HEK293 (cell line): ENCODE data around the gene VPS51.

Source experiments
- CTCF ChIA-PET: fragments of 350-600 bp; formaldehyde crosslinking; extraction: SDS; loops from one replicate; lab custom pipeline; 2021; ENCODE audit warnings: antibody characterized with exemption; lab: Yijun Ruan, JAX
- POLR2A ChIA-PET: fragments of 300-600 bp; formaldehyde crosslinking; extraction: SDS; loops from one replicate; lab custom pipeline; 2020; ENCODE audit warnings: antibody characterized with exemption, inconsistent platforms; lab: Yijun Ruan, JAX
- H3K27ac ChIP-seq: fragments of 200-500 bp; sonication (Bioruptor generic); 2 replicates; pipeline ENCODE4 v1.5.1; 2014; ENCODE audit warnings: low read depth, low read length, control low read depth, inconsistent platforms; ENCODE audit errors: extremely low read depth
- H3K36me3 ChIP-seq, 2 experiments: fragments of 200-500 bp in 1 of 2; sonication (Bioruptor generic) in 1 of 2; 1 replicate in 1 of 2; 2 replicates in 1 of 2; pipeline ENCODE4 v1.5.1; 2014 to 2017; ENCODE audit warnings: inconsistent platforms in 2 of 2, low read length in 2 of 2; ENCODE audit not compliant: control insufficient read depth in 2 of 2, insufficient read depth in 1 of 2
- H3K4me1 ChIP-seq: fragments of 200-500 bp; sonication (Bioruptor generic); 2 replicates; pipeline ENCODE4 v1.5.1; 2014; ENCODE audit warnings: mild to moderate bottlenecking, low read length, inconsistent platforms; ENCODE audit not compliant: control insufficient read depth, insufficient read depth
- H3K4me3 ChIP-seq: 2 replicates; pipeline ENCODE4 v1.5.1; 2011; ENCODE audit warnings: low read depth, mild to moderate bottlenecking, control low read depth, low read length, moderate library complexity
- H3K9me3 ChIP-seq: fragments of 200-500 bp; sonication (Bioruptor generic); 2 replicates; pipeline ENCODE4 v1.5.1; 2014; ENCODE audit warnings: low read depth, low read length, inconsistent platforms; ENCODE audit not compliant: control insufficient read depth, insufficient read depth
- EGR2 ChIP-seq: fragments of 450-650 bp; formaldehyde crosslinking; IDR thresholded peaks from 2 replicates; pipeline ENCODE4 v1.5.1; 2016; ENCODE audit warnings: low read depth, missing biosample characterization, missing genetic modification characterization
- GFI1B ChIP-seq: fragments of 450-650 bp; formaldehyde crosslinking; IDR thresholded peaks from 2 replicates; pipeline ENCODE4 v1.5.1; 2016; ENCODE audit warnings: missing biosample characterization, missing genetic modification characterization
- OSR2 ChIP-seq: fragments of 450-650 bp; formaldehyde crosslinking; IDR thresholded peaks from 2 replicates; pipeline ENCODE4 v1.5.1; 2016; ENCODE audit warnings: missing biosample characterization, missing genetic modification characterization
- OVOL3 ChIP-seq: fragments of 450-650 bp; formaldehyde crosslinking; IDR thresholded peaks from 2 replicates; pipeline ENCODE4 v1.5.1; 2016; ENCODE audit warnings: missing biosample characterization, missing genetic modification characterization
- ZNF24 ChIP-seq: fragments of 450-650 bp; formaldehyde crosslinking; IDR thresholded peaks from 2 replicates; pipeline ENCODE4 v1.5.1; 2016; ENCODE audit warnings: missing biosample characterization, missing genetic modification characterization
- ZNF311 ChIP-seq: fragments of 450-650 bp; formaldehyde crosslinking; IDR thresholded peaks from 2 replicates; pipeline ENCODE4 v1.5.1; 2017; ENCODE audit warnings: missing biosample characterization, missing genetic modification characterization, borderline replicate concordance
- ZNF366 ChIP-seq: fragments of 450-650 bp; formaldehyde crosslinking; conservative IDR thresholded peaks from 2 replicates; pipeline ENCODE4 v1.5.1; 2016; ENCODE audit warnings: missing biosample characterization, missing genetic modification characterization
- ZNF610 ChIP-seq: fragments of 450-650 bp; formaldehyde crosslinking; IDR thresholded peaks from 2 replicates; pipeline ENCODE4 v1.5.1; 2016; ENCODE audit warnings: missing biosample characterization, missing genetic modification characterization, borderline replicate concordance
- ZNF623 ChIP-seq: fragments of 450-650 bp; formaldehyde crosslinking; IDR thresholded peaks from 2 replicates; pipeline ENCODE4 v1.5.1; 2016; ENCODE audit warnings: missing biosample characterization, missing genetic modification characterization
- ZNF654 ChIP-seq: fragments of 450-650 bp; formaldehyde crosslinking; IDR thresholded peaks from 2 replicates; pipeline ENCODE4 v1.5.1; 2016; ENCODE audit warnings: low read depth, missing biosample characterization, missing genetic modification characterization
- ZNF660 ChIP-seq: fragments of 450-650 bp; IDR thresholded peaks from 2 replicates; pipeline ENCODE4 v1.5.1; 2018; ENCODE audit warnings: missing biosample characterization, mild to moderate bottlenecking, missing genetic modification characterization
- ZSCAN30 ChIP-seq: fragments of 450-650 bp; IDR thresholded peaks from 2 replicates; pipeline ENCODE4 v1.5.1; 2018; ENCODE audit warnings: missing biosample characterization, mild to moderate bottlenecking, missing genetic modification characterization, moderate library complexity
- TF ChIP-seq, protein P1 (sequence below): fragments of 450-650 bp; formaldehyde crosslinking; IDR thresholded peaks from 2 replicates; pipeline ENCODE4 v1.5.1; 2016; ENCODE audit warnings: missing biosample characterization, missing genetic modification characterization
- TF ChIP-seq, protein P2 (sequence below): fragments of 450-650 bp; formaldehyde crosslinking; IDR thresholded peaks from 2 replicates; pipeline ENCODE4 v1.5.1; 2017; ENCODE audit warnings: missing biosample characterization, missing genetic modification characterization

The VPS51 gene

DNA sequence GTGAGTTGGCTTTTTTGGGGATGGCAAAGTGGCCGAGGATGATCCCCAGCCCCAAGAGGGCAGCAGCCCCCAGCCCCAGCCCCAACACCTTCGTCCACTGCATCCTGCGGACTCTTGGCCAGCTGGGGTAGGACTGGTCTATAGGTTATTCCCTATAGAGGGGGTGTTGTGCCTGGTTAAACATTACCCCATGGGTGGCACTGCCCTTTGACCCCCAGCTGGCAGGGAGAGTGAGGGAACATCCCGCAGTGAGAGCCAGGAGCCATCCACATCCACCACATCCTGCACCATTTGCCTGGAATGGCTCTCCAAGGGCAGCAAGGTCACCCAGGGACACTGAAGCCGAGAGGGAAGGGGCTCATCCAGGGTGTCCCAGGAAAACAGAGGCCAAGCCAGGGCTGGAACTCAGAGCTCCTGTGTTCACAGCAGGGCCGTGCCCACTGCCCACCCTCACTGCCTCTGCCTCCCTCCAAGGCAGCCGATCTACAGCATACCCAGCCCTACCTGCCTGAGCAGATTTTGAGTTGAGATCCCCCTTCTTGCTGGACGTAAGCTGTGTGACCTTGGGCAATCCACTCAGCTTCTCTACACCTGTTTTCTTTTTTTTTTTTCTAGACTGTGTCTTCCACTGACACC lies 37.5 kb upstream of the VPS51 start, which contains the start of gene NAALADL1:
Gene NAALADL1 (minus strand): TSS at position 135 of the 636 bp plus-strand sequence. CDS start 32 bp downstream, at position 103.
- CTCF ChIA-PET = interaction anchor here (0.5 to 1.7 kb wide), 5 partner anchors 13 to 530 kb away, joined by 3 to 6 read pairs (median 4); no protein-coding TSS in a partner anchor
- no peaks in the 10 kb centered on the region for H3K9me3 ChIP-seq
- H3K27ac ChIP-seq = no peak within 1 kb of the TSS
- POLR2A ChIA-PET = no interaction called here
- no peaks in the 10 kb centered on the region for H3K36me3 ChIP-seq
- TF ChIP-seq OSR2 (tag by site-specific recombination) (no peak), ZNF610 (tag by site-specific recombination) (no peak), ZNF660 (tag by site-specific recombination) (no peak)
- TF ChIP-seq, protein P1, sequence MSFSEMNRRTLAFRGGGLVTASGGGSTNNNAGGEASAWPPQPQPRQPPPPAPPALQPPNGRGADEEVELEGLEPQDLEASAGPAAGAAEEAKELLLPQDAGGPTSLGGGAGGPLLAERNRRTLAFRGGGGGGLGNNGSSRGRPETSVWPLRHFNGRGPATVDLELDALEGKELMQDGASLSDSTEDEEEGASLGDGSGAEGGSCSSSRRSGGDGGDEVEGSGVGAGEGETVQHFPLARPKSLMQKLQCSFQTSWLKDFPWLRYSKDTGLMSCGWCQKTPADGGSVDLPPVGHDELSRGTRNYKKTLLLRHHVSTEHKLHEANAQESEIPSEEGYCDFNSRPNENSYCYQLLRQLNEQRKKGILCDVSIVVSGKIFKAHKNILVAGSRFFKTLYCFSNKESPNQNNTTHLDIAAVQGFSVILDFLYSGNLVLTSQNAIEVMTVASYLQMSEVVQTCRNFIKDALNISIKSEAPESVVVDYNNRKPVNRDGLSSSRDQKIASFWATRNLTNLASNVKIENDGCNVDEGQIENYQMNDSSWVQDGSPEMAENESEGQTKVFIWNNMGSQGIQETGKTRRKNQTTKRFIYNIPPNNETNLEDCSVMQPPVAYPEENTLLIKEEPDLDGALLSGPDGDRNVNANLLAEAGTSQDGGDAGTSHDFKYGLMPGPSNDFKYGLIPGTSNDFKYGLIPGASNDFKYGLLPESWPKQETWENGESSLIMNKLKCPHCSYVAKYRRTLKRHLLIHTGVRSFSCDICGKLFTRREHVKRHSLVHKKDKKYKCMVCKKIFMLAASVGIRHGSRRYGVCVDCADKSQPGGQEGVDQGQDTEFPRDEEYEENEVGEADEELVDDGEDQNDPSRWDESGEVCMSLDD = no peak
- H3K4me3 ChIP-seq = no peak within 1 kb of the TSS
- no peaks in the 10 kb centered on the region for H3K4me1 ChIP-seq

DNA sequence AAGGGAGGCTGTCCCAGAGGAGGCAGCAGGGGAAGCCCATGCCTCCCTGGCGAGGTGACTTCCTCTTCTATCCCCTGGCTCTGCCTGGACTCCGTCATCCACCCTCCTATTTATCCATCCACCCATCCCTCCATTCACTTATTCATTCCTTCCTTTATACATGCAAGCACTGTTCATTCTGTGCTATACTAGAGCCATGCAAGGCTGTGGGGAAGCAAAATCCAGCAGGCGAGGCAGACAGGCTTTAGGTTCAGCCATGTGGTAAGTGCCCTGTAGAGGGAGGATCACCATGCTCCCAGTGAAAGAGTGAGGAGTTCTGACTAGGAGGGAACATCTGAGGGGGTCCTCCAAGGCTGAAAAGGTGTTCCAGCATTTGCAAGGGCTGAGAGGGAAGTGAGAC lies 36.5 kb upstream of the VPS51 start:
- Histone ChIP-seq H3K4me3 (no peak overlapping the region), H3K9me3 (no peaks in the 10 kb centered on the region), H3K27ac (no peak overlapping the region), H3K4me1 (no peaks in the 10 kb centered on the region), H3K36me3 (no peaks in the 10 kb centered on the region)
- no peak for TF ChIP-seq ZNF311
- peak; percentile 50; the same call in 1 of the 2 replicates for TF ChIP-seq ZNF366 (tag by site-specific recombination)
- CTCF ChIA-PET = interaction anchor here (1.6 to 1.7 kb wide), 2 partner anchors 14 to 19 kb away, joined by 4 to 6 read pairs; no protein-coding TSS in a partner anchor
- POLR2A ChIA-PET = no interaction called here

DNA sequence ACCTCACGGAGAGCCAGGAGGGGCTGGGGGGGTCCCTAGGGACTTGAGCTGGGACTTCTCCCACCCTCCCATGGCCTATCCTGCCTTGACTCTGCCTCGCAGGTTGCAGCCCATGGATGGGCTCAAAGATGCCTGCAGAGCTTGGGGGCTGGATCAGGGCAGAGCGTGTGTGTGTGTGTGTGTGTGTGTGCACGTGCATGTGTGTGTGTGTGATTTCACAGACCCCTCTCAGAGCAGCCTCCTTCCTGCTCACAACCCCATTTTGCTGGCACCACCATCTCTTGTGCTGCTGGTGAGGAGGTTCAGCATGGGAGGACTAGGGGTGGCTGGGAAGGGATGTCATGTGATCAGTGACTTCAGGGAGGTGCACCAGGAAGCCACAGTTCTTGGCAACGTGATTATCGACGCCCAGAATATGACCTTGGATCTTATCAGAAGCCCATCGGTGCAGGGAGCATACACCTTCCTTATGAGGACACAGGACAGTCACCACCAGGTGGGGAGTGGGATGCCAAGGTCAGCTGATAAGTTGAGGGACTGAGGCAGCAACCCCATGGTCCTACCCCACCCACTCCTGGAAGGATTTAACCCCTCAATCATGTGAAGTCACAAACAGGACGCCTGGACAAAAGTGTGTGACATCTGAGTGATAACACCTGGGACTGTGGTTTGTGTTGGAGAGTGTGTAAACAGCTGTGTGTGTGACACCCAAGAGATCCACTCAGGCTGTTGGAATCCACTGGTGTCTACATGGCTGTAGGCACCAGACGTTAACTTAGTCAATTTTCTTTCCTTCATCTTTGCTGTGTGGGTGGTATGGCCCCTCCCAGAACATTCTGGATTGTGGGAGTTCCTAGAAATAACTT lies 35.8 kb upstream of the VPS51 start:
- TF ChIP-seq ZNF24 (tag by site-specific recombination) = no peak
- TF ChIP-seq, protein P2, sequence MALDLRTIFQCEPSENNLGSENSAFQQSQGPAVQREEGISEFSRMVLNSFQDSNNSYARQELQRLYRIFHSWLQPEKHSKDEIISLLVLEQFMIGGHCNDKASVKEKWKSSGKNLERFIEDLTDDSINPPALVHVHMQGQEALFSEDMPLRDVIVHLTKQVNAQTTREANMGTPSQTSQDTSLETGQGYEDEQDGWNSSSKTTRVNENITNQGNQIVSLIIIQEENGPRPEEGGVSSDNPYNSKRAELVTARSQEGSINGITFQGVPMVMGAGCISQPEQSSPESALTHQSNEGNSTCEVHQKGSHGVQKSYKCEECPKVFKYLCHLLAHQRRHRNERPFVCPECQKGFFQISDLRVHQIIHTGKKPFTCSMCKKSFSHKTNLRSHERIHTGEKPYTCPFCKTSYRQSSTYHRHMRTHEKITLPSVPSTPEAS = peak; percentile 40
- Histone ChIP-seq H3K9me3 (no peaks in the 10 kb centered on the region), H3K4me1 (no peaks in the 10 kb centered on the region), H3K27ac (no peak overlapping the region), H3K36me3 (no peaks in the 10 kb centered on the region), H3K4me3 (no peak overlapping the region)
- POLR2A ChIA-PET = no interaction called here
- CTCF ChIA-PET = interaction anchor here (1.6 to 1.7 kb wide), 2 partner anchors 15 to 18 kb away, joined by 4 to 6 read pairs; no protein-coding TSS in a partner anchor

DNA sequence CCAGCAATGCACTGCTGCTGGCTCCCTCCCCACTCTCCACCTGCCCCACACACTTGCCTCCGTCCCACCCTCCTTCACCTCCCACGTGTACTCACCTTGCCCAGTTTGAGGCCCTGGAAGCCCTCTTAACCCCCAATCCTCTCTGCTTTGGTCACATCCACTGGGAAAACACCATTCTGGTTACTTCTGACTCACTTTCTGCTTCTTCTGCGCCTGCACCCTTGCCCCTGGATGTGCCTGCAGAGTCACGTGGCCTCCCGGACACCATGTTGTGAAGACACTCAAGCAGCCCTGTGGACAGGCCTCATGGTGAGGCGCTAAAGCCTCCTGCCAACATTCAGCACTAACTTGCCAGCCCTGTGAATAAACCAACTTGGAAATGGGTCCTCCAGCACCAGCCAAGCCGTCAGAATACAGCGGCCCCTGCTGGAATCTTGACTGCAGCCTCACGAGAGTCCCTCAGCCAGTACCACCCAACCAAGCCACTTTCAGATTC lies 35.1 kb upstream of the VPS51 start:
- POLR2A ChIA-PET = no interaction called here
- no peak for TF ChIP-seq ZNF610 (tag by site-specific recombination)
- no peak for TF ChIP-seq GFI1B (tag by site-specific recombination)
- no peak for TF ChIP-seq ZNF623 (tag by site-specific recombination)
- TF ChIP-seq OVOL3 (tag by site-specific recombination) = no peak
- TF ChIP-seq ZNF654 (tag by site-specific recombination) = peak; percentile 19
- TF ChIP-seq EGR2 (tag by site-specific recombination) = 0 out of 2 replicates have a peak, but pooled peaks have one; percentile 5
- TF ChIP-seq ZSCAN30 (tag by site-specific recombination) = no peak
- CTCF ChIA-PET = no interaction called here
- no peak overlapping the region for H3K4me3 ChIP-seq
- H3K4me1 ChIP-seq = no peaks in the 10 kb centered on the region
- no peak overlapping the region for H3K27ac ChIP-seq
- H3K9me3 ChIP-seq = no peaks in the 10 kb centered on the region
- H3K36me3 ChIP-seq = no peaks in the 10 kb centered on the region
